WERI-Rb-1 (cell line): ENCODE results near the gene BRINP3.

Experiments used
- DNase-seq: peaks from one replicate; pipeline ENCODE4 v3.0.0-alpha.2; 2020
- H3K27ac ChIP-seq: fragments of 250-450 bp; sonication (Bioruptor Pico); 2 replicates; pipeline ENCODE4 v1.5.1; 2020; ENCODE audit warnings: mild to moderate bottlenecking, moderate library complexity
- H3K27me3 ChIP-seq: fragments of 250-450 bp; sonication (Bioruptor Pico); 2 replicates; pipeline ENCODE4 v1.5.1; 2021; ENCODE audit warnings: mild to moderate bottlenecking, low read depth, moderate library complexity; ENCODE audit not compliant: insufficient read depth, severe bottlenecking
- H3K36me3 ChIP-seq: fragments of 250-450 bp; sonication (Bioruptor Pico); 2 replicates; pipeline ENCODE4 v1.5.1; 2020; ENCODE audit warnings: mild to moderate bottlenecking, moderate library complexity
- H3K4me3 ChIP-seq: 2 replicates; pipeline ENCODE4 v1.5.1; 2011; ENCODE audit warnings: low read depth, mild to moderate bottlenecking, control low read depth, low read length
- H3K9me3 ChIP-seq: fragments of 250-450 bp; sonication (Bioruptor Pico); 2 replicates; pipeline ENCODE4 v1.5.1; 2021; ENCODE audit warnings: mild to moderate bottlenecking, moderate library complexity; ENCODE audit not compliant: severe bottlenecking
- CTCF ChIP-seq: IDR thresholded peaks from 2 replicates; pipeline ENCODE4 v1.5.1; 2011; ENCODE audit warnings: low read depth, mild to moderate bottlenecking, control low read depth, inconsistent platforms, low read length

BRINP3 gene

GRCh38 chr1:190277107-190277506, 200.6 kb downstream of the BRINP3 start:
- no peak for DNase-seq
- H3K27me3 ChIP-seq, result no peaks in the 10 kb centered on the region
- TF ChIP-seq CTCF, result no peak
- H3K9me3 ChIP-seq, result no peaks in the 10 kb centered on the region
- H3K4me3 ChIP-seq, result no peak overlapping the region
- H3K36me3 ChIP-seq, result no peaks in the 10 kb centered on the region
- no peak overlapping the region for H3K27ac ChIP-seq

GRCh38 chr1:190274721-190275120, 202.9 kb downstream of the BRINP3 start:
- Histone ChIP-seq H3K27ac (no peak overlapping the region), H3K4me3 (no peak overlapping the region)
- TF ChIP-seq CTCF, result no peak

GRCh38 chr1:190273161-190273560, 204.5 kb downstream of the BRINP3 start:
- TF ChIP-seq CTCF, result no peak
- no peaks in the 10 kb centered on the region for H3K9me3 ChIP-seq
- H3K27me3 ChIP-seq, result no peaks in the 10 kb centered on the region
- no peak overlapping the region for H3K27ac ChIP-seq
- no peak for DNase-seq
- no peaks in the 10 kb centered on the region for H3K36me3 ChIP-seq
- H3K4me3 ChIP-seq, result no peak overlapping the region

More at GRCh38 chr1:190274721-190275120, 202.9 kb downstream of the BRINP3 start:
- Histone ChIP-seq H3K27me3 (no peaks in the 10 kb centered on the region), H3K9me3 (no peaks in the 10 kb centered on the region), H3K36me3 (no peaks in the 10 kb centered on the region)
- DNase-seq, result no peak

- Histone ChIP-seq H3K4me3 (no peak overlapping the region), H3K36me3 (no peaks in the 10 kb centered on the region), H3K9me3 (no peaks in the 10 kb centered on the region), H3K27ac (no peak overlapping the region), H3K27me3 (no peaks in the 10 kb centered on the region)
- no peak for DNase-seq
- no peak for TF ChIP-seq CTCF
These were observed 215.1 kb downstream of the BRINP3 start for GRCh38 chr1:190262538-190262937.

GRCh38 chr1:190259424-190259823, 218.2 kb downstream of the BRINP3 start:
- no peaks in the 10 kb centered on the region for H3K9me3 ChIP-seq
- H3K27ac ChIP-seq, result no peak overlapping the region
- no peak for DNase-seq
- H3K27me3 ChIP-seq, result no peaks in the 10 kb centered on the region
- H3K4me3 ChIP-seq, result no peak overlapping the region
- H3K36me3 ChIP-seq, result no peaks in the 10 kb centered on the region
- no peak for TF ChIP-seq CTCF

- H3K36me3 ChIP-seq, result no peaks in the 10 kb centered on the region
- TF ChIP-seq CTCF, result no peak
- no peaks in the 10 kb centered on the region for H3K9me3 ChIP-seq
- DNase-seq, result no peak
- H3K27ac ChIP-seq, result no peak overlapping the region
- H3K4me3 ChIP-seq, result no peak overlapping the region
- H3K27me3 ChIP-seq, result no peaks in the 10 kb centered on the region
These were observed 219.7 kb downstream of the BRINP3 start for GRCh38 chr1:190258003-190258402.
